HG03280 (cell line): Measurements from ENCODE around the gene WBP11.
"Not testable (repeated sequence)": the region's sequence is repeated elsewhere in the genome, so short reads cannot be mapped to it uniquely, and the experiment has no call there.

Experiments
- ATAC-seq: cut with Tn5 transposase; IDR thresholded peaks from one replicate; pipeline ENCODE4 v1.9.1; 2021; ENCODE audit warnings: mild to moderate bottlenecking, moderate library complexity; ENCODE audit not compliant: unreplicated experiment

WBP11 gene

DNA sequence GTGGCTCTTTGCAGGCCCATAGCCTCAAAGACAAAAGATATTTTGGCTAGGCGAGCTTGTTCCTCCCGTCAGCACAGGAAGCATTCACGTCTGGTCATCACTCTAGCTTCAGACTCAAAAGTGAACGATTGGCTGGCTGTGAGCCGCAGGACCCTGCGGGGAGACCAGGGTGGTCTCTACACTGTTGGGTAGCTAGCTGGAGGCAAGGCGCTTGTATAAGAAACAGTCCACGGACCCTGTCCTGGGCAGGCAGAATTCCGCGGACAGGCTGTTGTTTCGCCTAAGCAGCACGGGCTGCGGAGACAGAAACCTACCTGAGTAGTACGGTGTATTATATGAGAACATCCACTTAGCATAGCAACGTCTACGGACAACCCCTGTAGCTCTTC is 29.6 kb downstream of the WBP11 start:
- peak; percentile 14 for ATAC-seq

DNA sequence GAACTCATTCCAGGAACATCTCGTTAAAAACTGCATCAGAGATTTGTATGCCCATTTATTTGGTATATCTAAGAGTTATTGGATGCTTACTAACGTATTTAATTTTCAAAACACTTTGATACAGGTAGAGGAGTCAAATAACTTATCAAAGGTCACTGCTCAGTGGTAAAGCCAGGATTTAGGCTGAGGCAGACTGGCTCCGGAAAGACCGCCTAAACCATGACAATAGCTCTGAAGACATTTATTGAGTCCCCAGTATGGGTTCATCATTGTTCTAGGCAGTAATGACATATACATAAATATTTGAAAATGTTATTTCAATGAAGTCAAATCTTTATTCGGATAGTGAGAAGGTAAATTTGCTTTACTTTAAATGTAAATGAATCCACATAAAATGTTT is 30.3 kb downstream of the WBP11 start:
- no peak for ATAC-seq

DNA sequence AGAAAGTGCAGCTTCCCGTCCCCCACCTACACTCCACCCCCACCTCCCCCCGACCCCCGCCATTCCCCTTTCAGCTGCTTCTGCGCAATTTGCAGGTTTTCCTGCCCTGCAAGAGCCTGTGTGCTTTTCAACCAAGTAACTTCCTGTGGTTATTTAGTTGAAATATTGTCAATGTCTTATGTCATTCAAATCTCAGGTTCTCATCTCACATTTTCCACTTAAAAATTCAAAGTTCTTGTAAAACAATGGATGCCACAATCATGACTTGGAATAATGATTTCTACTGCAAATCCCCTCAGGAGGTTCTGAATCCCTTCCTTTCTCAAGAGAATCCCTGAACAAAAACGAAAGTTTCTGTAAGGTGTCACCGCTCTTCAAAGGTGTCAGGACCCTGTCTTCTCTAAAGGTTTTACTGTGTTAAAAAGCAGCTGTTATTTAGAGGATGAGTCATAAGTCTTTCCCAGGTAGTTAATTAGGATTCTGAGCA is 31.6 kb downstream of the WBP11 start:
- no peak for ATAC-seq

DNA sequence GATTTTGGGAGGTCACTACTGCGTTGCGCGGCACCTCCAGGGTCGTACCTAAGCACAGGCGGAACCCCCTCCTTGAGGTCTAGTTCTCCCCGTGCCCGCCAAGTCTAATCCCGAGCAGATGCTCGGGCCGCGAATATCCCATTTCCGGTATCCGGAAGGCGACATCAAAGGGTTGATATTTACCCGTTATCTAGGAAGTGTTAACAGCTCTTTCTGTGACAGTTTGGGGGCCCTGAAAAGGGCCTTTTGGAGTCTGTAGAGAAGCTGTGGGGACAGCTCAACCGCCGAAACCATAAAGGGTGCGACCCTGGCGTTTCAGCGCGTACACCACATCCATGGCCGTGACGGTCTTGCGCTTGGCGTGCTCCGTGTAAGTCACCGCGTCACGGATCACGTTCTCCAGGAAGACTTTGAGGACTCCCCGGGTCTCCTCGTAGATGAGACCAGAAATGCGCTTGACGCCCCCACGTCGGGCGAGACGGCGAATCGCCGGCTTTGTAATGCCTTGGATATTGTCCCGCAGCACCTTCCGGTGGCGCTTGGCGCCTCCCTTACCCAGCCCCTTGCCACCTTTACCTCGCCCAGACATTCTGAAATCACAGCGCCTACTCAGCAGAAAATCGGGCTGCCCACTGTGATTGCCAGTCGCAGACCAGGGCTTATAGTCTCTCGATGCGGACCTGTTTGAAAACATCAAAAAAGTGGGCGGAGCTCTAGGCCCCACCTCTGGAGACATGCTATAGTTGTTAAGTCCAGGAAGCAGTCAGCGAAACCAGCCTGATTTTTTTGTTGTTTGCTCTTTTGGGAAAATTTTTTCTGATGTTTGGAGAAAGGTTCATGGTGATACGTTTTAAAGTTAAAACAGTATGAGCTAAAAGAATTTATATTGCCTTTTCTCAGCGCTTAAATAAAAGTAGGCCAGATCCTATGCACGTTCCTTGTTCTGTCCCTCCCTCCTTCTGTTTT is 32.5 kb downstream of the WBP11 start:
- peak; percentile 17 for ATAC-seq

DNA sequence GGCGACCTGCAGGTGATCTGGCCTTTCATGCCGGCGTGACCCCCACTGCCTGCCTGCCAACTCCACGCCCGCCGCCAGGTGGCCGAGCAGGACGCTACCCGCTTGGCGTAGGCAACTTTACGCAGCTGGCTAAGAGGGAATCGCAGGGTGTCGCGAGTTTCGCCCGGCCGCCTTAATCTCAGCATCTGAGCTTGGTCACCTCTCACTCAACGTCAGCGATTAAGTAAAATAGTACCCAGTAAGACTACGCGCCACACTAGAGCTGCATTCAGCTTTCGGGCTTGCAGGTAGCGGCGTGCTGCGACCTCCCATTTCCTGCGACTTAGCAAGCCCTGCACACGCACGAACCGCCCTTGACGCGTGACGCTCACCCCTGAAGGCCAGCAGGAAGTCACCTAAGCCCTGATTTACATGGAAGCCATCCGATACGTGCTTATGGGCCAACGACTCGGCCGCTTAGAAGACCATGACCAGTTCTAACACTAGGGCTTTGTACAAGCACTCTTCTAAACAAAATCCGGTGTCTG is 33.2 kb downstream of the WBP11 start:
- peak; percentile 36 for ATAC-seq

DNA sequence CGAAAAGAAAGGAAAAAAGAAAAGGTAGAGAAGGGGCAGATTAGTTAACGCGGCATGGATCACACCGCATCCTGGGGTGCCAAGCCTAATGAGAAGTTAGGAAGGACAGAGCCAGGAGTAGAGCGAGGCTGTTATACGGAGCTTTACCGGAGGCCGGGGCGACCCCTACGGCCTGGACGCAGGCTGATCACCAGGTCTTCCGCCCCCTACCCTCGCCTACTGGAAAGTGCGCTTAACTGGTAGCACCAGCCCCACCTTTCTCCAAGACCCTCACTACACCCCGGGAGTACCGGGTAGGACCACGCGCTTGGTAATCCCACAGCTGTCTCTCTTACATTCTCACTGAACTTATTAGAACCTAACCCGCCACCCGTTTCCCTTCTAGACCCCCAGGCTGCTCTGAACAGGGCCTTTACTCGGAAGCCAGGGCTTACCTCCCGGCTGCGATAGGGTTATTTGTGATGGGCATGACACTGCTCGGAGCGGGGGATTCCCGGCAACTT is 33.8 kb downstream of the WBP11 start:
- ATAC-seq, result peak; percentile 3

DNA sequence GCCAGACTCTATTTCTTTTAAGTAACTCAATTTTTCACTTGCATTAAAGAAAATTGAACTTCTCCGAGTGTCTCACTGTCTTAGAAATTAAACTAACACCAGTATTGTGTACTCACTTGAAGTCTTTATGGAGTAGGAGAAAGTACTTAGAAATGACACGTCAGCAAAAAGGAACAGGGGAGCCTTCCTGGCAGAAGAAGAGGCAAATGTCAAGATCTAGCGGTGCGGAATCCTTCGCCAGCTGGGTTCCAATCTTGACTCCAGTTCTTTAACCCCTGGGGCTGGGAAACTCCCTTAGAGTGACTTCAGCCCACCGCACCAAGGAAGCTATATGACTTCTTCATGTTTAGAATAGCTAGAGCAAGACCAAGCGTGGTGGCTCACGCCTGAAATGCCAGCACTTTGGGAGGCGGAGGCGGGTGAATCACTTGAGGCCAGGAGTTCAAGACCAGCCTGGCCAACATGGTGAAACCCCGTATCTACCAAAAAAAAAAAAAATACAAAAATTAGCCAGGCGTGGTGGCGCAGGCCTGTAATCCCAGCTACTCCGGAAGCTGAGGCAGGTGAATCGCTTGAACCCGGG is 34.4 kb downstream of the WBP11 start:
- ATAC-seq, result no peak

DNA sequence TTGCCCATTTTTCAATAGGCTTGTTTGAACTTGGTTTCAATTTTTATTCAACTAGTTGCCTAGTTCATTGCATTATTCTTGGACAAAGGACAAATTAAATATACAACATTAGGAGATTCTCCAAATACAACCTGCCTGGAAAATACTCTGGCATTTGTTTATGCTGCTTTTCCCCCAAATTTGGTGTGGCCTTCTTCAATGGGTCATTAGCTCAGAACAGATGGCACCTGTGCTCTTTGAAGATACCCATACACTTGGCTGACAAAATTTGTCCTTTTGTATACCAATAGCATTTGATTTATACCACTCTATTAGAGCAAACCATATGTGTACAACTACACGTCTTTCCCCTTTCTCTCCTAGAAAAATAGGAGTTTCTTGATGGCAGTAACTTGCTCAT is 35.7 kb downstream of the WBP11 start:
- no peak for ATAC-seq

DNA sequence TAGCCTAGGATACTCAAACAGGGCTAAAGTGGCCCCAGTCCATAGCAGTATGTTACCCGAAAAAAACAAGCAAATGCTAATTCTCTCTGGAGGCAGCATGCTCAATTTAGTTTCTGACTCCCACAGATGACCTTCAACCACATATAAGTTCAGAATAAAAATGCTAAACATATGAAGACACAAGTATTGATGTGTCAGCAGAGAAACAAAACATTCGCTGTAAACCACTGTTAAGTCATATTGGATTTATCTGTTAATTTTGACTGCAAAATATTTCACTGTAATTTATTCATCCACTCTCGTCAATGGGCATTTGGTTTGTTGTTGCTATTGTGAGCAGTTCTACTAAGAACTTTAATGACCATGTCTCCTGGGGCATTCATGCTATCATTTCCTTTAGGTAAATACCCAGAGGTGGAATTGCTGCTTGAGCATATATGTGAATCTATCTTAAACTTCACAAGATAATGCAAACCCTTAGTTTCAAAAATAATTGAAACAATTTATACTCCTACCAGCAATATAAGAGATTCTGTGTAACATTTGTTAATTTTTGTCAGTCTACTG is 36.5 kb downstream of the WBP11 start:
- no peak for ATAC-seq

DNA sequence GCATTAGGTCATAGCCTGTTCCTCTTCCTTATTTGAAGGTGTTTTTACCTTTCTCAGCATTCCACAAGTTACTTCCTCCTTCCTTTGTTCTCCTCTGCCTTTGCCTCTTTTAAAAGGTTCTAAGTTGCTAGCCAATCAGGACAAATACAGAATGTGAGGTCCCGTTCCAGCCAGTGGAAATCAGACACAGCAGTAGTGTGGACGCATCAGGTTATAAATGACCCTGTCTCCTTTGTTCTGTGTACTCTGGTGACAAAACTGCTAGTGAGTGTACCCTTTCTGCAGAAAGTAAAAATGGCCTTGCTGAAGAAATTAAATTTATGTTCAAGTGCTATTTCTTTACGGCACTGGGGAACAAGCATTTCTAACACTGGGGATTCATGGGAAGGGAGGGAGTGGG is 37.3 kb downstream of the WBP11 start:
- not testable (repeated sequence) for ATAC-seq

DNA sequence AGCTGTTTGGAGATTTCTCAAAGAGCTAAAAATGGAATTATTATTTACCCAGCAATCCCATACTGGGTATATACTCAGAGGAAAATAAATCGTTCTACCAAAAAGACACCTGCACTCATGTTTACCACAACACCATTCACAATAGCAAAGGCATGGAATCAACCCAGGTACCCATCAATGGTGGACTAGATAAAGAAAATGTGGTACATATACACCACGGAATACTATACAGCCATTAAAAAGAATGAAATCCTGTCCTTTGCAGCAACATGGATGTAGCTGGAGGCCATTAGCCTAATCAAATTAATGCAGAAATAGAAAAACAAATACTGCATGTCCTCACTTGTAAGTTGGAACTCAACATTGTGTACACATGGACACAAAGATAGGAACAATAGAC is 37.9 kb downstream of the WBP11 start:
- ATAC-seq, result no peak

DNA sequence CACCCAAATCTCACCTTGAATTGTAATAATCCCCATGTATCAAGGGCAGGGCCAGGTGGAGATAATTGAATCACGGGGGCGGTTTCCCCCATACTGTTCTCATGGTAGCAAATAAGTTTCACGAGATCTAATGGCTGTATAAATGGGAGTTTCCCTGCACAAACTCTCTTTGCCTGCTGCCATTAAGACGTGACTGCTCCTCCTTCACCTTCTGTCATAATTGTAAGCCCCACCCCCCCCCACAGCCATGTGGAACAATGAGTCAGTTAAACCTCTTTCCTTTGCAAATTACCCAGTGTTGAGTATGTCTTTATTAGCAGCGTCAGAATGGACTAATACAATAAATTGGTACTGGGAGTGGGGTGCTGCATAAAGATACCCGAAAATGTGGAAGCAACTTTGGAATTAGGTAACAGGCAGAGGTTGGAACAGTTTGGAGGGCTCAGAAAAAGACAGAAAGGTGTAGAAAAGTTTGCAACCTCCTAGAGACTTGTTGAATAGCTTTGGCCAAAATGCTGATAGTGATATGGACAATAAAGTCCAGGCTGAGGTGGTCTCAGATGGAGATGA is 43.5 kb downstream of the WBP11 start:
- not testable (repeated sequence) for ATAC-seq

DNA sequence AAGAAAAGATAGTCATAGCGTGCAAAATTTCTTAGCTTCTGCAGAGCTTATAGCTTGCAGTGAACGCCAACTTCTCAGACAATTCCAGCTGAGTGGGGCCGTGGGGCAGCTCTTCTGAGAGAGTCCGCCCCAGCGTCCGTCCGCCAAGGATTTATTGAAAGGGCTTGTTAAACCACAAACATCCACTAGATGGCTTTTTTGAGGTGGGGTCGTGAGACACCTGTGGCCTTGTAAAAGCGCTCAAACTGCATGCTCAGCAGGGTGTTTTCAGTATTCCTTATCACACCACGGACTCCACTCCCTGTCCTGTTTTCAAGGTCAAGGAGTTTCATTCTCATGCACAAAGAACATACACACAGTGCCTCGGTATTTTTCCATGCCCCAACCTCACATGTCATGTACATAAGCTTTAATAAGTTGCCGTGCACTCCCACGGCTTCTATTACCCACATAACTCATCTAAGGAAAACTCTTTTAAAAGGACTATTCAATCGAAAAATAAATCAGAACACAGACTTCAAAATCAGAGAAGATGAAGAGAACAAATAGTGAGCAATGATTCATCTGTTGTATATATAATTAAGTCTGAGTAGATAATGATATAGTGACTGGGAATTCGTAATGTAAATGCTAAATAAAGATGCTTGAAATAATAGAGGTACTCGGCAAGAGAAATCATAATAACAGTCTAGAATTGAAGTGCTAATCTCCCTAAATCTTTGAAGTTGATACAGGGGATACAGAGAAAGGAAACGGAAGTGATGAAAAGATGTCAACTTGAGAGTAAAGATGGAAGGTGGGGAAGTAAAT is 46.7 kb downstream of the WBP11 start:
- ATAC-seq, result no peak

DNA sequence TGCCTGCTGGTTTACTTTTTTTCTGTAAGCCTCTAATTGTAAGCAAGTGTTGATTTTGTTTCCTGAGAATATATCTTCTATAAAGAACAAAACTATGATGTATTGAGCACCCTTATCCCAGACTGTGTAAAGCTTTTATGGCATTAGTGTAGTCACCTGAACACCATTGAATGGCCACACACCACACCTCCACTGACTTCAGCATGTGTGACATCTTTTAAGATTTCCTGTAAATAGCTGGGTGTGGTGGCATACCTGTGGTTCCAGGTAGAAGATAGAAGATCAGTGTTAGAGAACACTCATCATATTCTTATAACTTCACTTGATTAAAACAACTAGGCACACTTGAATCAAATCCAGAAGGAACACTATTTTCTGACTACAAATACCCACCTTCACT is 51.3 kb downstream of the WBP11 start:
- no peak for ATAC-seq

DNA sequence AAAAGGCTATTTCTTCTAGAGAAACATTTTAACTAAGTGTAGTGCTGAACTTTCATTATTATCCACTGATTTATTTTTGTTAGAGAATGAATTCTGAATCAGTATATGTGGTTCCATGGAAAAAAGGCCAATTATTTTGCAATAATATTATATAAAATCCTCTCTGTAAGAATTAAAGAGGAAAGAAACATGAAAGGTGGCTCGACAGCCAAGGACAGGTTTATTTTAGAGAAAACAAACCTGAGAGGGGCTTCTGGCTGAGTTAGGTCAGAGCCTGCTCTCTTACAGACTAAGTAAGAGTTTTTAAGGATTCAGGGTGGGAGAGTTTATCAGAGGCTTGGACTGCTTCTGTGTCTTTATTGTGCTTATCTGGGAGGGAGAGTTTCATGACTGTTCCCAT is 60.2 kb downstream of the WBP11 start:
- ATAC-seq, result no peak

DNA sequence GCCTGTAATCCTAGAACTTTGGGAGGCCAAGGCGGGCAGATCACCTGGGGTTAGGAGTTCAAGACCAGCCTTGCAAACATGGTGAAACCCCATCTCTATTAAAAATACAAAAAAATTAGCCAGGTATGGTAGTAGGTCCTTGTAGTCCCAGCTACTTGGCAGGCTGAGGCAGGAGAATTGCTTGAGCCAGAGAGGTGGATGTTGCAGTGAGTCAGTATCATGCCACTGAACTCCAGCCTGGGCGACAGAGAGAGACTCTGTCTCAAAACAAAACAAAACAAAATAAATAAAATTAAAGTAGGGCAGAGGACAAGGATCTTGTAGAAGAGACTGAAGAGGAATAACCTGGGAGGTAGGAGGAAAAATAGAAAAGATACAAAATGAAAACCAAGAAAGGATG is 61.3 kb downstream of the WBP11 start:
- no peak for ATAC-seq

DNA sequence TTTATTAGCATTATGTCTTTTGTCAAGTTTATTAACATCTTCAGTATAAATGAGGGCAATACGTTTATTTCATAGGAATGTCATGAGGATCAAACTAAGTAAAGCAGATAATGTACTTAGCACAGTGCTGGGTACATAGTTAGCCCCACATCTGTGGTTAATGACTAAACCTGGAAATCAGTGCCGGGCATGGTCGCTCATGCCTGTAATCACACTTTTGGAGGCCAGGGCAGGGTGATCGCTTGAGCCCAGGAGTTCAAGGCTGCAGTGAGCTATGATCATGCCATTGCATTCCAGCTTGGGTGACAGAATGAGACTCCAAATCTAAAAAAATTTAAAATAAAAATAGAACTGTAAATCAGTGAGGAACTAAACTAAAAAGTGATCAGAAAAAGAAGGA is 62.1 kb downstream of the WBP11 start:
- no peak for ATAC-seq

DNA sequence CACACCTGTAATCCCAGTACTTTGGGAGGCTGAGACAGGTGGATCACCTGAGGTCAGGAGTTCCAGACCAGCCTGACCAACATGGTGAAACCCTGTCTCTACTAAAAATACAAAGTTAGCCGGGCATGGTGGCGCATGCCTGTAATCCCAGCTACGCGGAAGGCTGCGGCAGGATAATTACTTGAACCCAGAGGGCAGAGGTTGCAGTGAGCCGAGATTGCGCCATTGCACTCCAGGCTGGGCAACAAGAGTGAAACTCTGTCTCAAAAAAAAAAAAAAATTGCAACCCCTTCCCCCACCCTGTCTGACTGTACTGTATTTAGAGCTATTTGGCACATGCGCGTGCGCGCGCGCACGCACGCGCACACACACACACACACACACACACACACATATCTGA is 66.8 kb downstream of the WBP11 start:
- ATAC-seq, result not testable (repeated sequence)
